HepG2 (cell line): ENCODE measurements around the gene TMEM250. TPM values are rescaled to one million over a fixed set of nuclear protein-coding genes. Genes with fewer than 3 reads are reported as not detected.

Source experiments
- BCLAF1 ChIP-seq: fragments of 450-650 bp; IDR thresholded peaks from 2 replicates; pipeline ENCODE4 v1.6.1; 2017; ENCODE audit warnings: mild to moderate bottlenecking
- BRD4 ChIP-seq: sonication (generic); formaldehyde crosslinking; IDR thresholded peaks from 2 replicates; pipeline ENCODE4 v1.4.0; 2020; ENCODE audit warnings: missing genetic modification reagents
- FOXC1 ChIP-seq: sonication (generic); formaldehyde crosslinking; IDR thresholded peaks from 2 replicates; pipeline ENCODE4 v1.8.0; 2022; ENCODE audit warnings: mild to moderate bottlenecking, missing genetic modification reagents, borderline replicate concordance
- HDAC2 ChIP-seq: sonication (generic); formaldehyde crosslinking; IDR thresholded peaks from 2 replicates; pipeline ENCODE4 v1.4.0; 2020; ENCODE audit warnings: missing genetic modification reagents
- HNF1B ChIP-seq: sonication (generic); formaldehyde crosslinking; IDR thresholded peaks from 2 replicates; pipeline ENCODE4 v1.5.1; 2020; ENCODE audit warnings: mild to moderate bottlenecking, moderate library complexity, missing genetic modification reagents
- HNRNPL ChIP-seq: fragments of 200-400 bp; formaldehyde crosslinking; IDR thresholded peaks from 2 replicates; pipeline ENCODE4 v1.6.1; 2017; ENCODE audit warnings: mild to moderate bottlenecking, low read depth, low read length
- NR2F6 ChIP-seq, 2 experiments: IDR thresholded peaks; 2 replicates each; pipeline ENCODE4 v1.6.1; 2016; ENCODE audit warnings: antibody characterized with exemption in 1 of 2, mild to moderate bottlenecking in 1 of 2
- RFX3 ChIP-seq: IDR thresholded peaks from 2 replicates; pipeline ENCODE4 v1.6.1; 2016; ENCODE audit warnings: missing biosample characterization, missing genetic modification reagents
- SMC3 ChIP-seq: IDR thresholded peaks from 2 replicates; pipeline ENCODE4 v1.6.1; 2011; ENCODE audit warnings: low read length, improper control_type of control experiment
- TFDP1 ChIP-seq: IDR thresholded peaks from 2 replicates; pipeline ENCODE4 v1.6.1; 2016; ENCODE audit warnings: missing compliant biosample characterization, missing genetic modification reagents, borderline replicate concordance
- ZC3H4 ChIP-seq: sonication (generic); formaldehyde crosslinking; IDR thresholded peaks from 2 replicates; pipeline ENCODE4 v1.4.0; 2020; ENCODE audit warnings: missing genetic modification reagents, borderline replicate concordance
- ZMAT3 ChIP-seq: sonication (generic); formaldehyde crosslinking; conservative IDR thresholded peaks from 2 replicates; pipeline ENCODE4 v1.7.0; 2021; ENCODE audit warnings: missing genetic modification reagents
- ZMAT5 ChIP-seq: sonication (generic); formaldehyde crosslinking; IDR thresholded peaks from 2 replicates; pipeline ENCODE4 v1.5.0; 2020; ENCODE audit warnings: mild to moderate bottlenecking, low read depth, missing genetic modification reagents, borderline replicate concordance
- ZNF18 ChIP-seq: sonication (generic); formaldehyde crosslinking; IDR thresholded peaks from 2 replicates; pipeline ENCODE4 v1.8.0; 2022; ENCODE audit warnings: mild to moderate bottlenecking, missing genetic modification reagents; ENCODE audit not compliant: insufficient replicate concordance
- ZNF263 ChIP-seq: sonication (generic); formaldehyde crosslinking; IDR thresholded peaks from 2 replicates; pipeline ENCODE4 v1.4.0; 2020; ENCODE audit warnings: missing genetic modification reagents
- ZNF431 ChIP-seq: sonication (generic); formaldehyde crosslinking; IDR thresholded peaks from 2 replicates; pipeline ENCODE4 v1.9.0; 2022; ENCODE audit warnings: missing genetic modification reagents, low read depth, mild to moderate bottlenecking, borderline replicate concordance
- ZNF484 ChIP-seq: sonication (generic); formaldehyde crosslinking; IDR thresholded peaks from 2 replicates; pipeline ENCODE4 v1.5.1; 2020; ENCODE audit warnings: mild to moderate bottlenecking, low read depth, missing genetic modification reagents, borderline replicate concordance
- ZNF501 ChIP-seq: sonication (generic); formaldehyde crosslinking; IDR thresholded peaks from 2 replicates; pipeline ENCODE4 v1.5.1; 2020; ENCODE audit warnings: mild to moderate bottlenecking, moderate library complexity, missing genetic modification reagents
- ZNF713 ChIP-seq: sonication (generic); formaldehyde crosslinking; IDR thresholded peaks from 2 replicates; pipeline ENCODE4 v1.4.0; 2020; ENCODE audit warnings: mild to moderate bottlenecking, missing genetic modification reagents
- ZNF781 ChIP-seq: sonication (generic); formaldehyde crosslinking; IDR thresholded peaks from 2 replicates; pipeline ENCODE4 v1.5.1; 2020; ENCODE audit warnings: borderline replicate concordance, mild to moderate bottlenecking, missing genetic modification reagents; ENCODE audit errors: not compliant biosample characterization
- ZNF782 ChIP-seq: sonication (generic); formaldehyde crosslinking; IDR thresholded peaks from 2 replicates; pipeline ENCODE4 v1.4.0; 2020; ENCODE audit warnings: missing genetic modification reagents, mild to moderate bottlenecking, borderline replicate concordance
- ZNF879 ChIP-seq: sonication (generic); formaldehyde crosslinking; IDR thresholded peaks from 2 replicates; pipeline ENCODE4 v1.8.1; 2023; ENCODE audit warnings: missing genetic modification reagents
- ZSCAN9 ChIP-seq: IDR thresholded peaks from 2 replicates; pipeline ENCODE4 v1.6.1; 2016; ENCODE audit warnings: borderline replicate concordance
- polyA plus RNA-seq, 8 experiments: library from polyadenylated mRNA; depleted of rRNA in 3 of 8; stranded (reverse) in 7 of 8; unstranded in 1 of 8; fragments of >200 nt; fragmentation: Illumina TruSeq in 4 of 8; extraction: Trizol in 4 of 8; gene quantifications; 2 replicates each; pipeline versions ENCODE4 v1.2.1 to v1.2.3, GENCODE V29; 2011 to 2016; ENCODE audit warnings: low read depth in 4 of 8, missing spikeins in 1 of 8, mixed read lengths in 1 of 8; ENCODE audit not compliant: insufficient read depth in 1 of 8
- total RNA-seq, 5 experiments: library from RNA; depleted of rRNA; stranded (reverse); fragments of >200 nt; fragmentation: Illumina TruSeq; extraction: Trizol; gene quantifications; 2 replicates each; pipeline ENCODE4 v1.2.3, GENCODE V29; 2016; ENCODE audit warnings: low read depth in 1 of 5

TMEM250 gene
- total and polyA plus RNA-seq, 2 of the 13 experiments (the other 11 are each of a cell fraction or from before 2014, with no cell fraction given) = 5.5 to 13.9 TPM

- no peak for TF ChIP-seq ZNF18 (CRISPR knock-in tag)
- TF ChIP-seq ZC3H4 (CRISPR knock-in tag) = no peak
- no peak for TF ChIP-seq ZNF501
- no peak for TF ChIP-seq ZMAT5 (CRISPR knock-in tag)
- no peak for TF ChIP-seq RFX3 (CRISPR knock-in tag)
- peak; percentile 89 for TF ChIP-seq ZNF263 (CRISPR knock-in tag)
- no peak for TF ChIP-seq ZNF782 (CRISPR knock-in tag)
- 0 out of 2 replicates have a peak, but pooled peaks have one; percentile 9 for TF ChIP-seq BRD4 (CRISPR knock-in tag)
- no peak for TF ChIP-seq NR2F6 (IDR thresholded peaks at IDR 0.05)
- TF ChIP-seq NR2F6 (CRISPR knock-in tag; IDR thresholded peaks at IDR 0.05) = no peak
- no peak for TF ChIP-seq ZMAT3 (CRISPR knock-in tag)
- no peak for TF ChIP-seq ZSCAN9 (CRISPR knock-in tag)
- no peak for TF ChIP-seq ZNF781 (CRISPR knock-in tag)
- 0 out of 2 replicates have a peak, but pooled peaks have one; percentile 8 for TF ChIP-seq HNF1B (CRISPR knock-in tag)
- TF ChIP-seq ZNF713 (CRISPR knock-in tag) = no peak
- no peak for TF ChIP-seq ZNF484 (CRISPR knock-in tag)
- TF ChIP-seq BCLAF1 = no peak
- no peak for TF ChIP-seq ZNF431 (CRISPR knock-in tag)
- no peak for TF ChIP-seq SMC3
- TF ChIP-seq ZNF879 (CRISPR knock-in tag) = no peak
- TF ChIP-seq FOXC1 (CRISPR knock-in tag) = no peak
- TF ChIP-seq HDAC2 (CRISPR knock-in tag) = no peak
- no peak for TF ChIP-seq HNRNPL
- TF ChIP-seq TFDP1 (CRISPR knock-in tag) = peak; percentile 16; the same call in 1 of the 2 replicates
Measured at GRCh38 chr9:136093346-136093986, 25.2 kb downstream of the TMEM250 start (continued).
